Hepatocyte (in vitro differentiated cells): ENCODE measurements around the gene MFSD6.

ENCODE experiments used
- CTCF ChIP-seq: fragments of 200-600 bp; sonication (generic); IDR thresholded peaks from 2 replicates; pipeline ENCODE4 v1.5.1; 2016; ENCODE audit warnings: antibody characterized with exemption, mild to moderate bottlenecking; ENCODE audit not compliant: poor library complexity
- EZH2phosphoT487 ChIP-seq: fragments of 200-600 bp; sonication (generic); IDR thresholded peaks from one replicate; pipeline ENCODE4 v1.6.1; 2018; ENCODE audit warnings: antibody characterized with exemption, mild to moderate bottlenecking, low read depth, moderate library complexity; ENCODE audit not compliant: unreplicated experiment, severe bottlenecking

- no peak for TF ChIP-seq CTCF
- TF ChIP-seq EZH2phosphoT487, result no peak
Measured at GRCh38 chr2:190504912-190505311, 96.8 kb downstream of the MFSD6 start.
